A549 (cell line): ENCODE measurements around the gene LMO1. TPM values are rescaled to one million over a fixed set of nuclear protein-coding genes. Genes with fewer than 3 reads are reported as not detected.

ENCODE experiments used
- ATAC-seq, 2 experiments: fragments of 200-7000 bp in 1 of 2; fragments of >200 bp in 1 of 2; cut with Nextera tagmentation in 1 of 2; cut with Tn5 transposase in 1 of 2; 3 replicates each; pipeline versions ENCODE4 v1.8.0 to v1.9.1; 2018 to 2020; ENCODE audit warnings: mild to moderate bottlenecking in 1 of 2, moderate library complexity in 1 of 2
- CTCF ChIA-PET: fragments of 300-600 bp; sonication (Branson Sonifier 250); formaldehyde crosslinking; extraction: SDS; loops from one replicate; lab custom pipeline; 2021; ENCODE audit warnings: antibody characterized with exemption, inconsistent platforms; lab: Yijun Ruan, JAX
- POLR2A ChIA-PET: fragments of 350-600 bp; formaldehyde crosslinking; extraction: SDS; loops from one replicate; lab custom pipeline; 2021; ENCODE audit warnings: antibody characterized with exemption, inconsistent platforms; lab: Yijun Ruan, JAX
- DNase-seq, 2 experiments: peaks; one replicate each; pipeline versions ENCODE4 v3.0.0 to v3.0.0-alpha.2; 2011 to 2016; ENCODE audit warnings: low read depth in 1 of 2, low spot score in 1 of 2
- FAIRE-seq: peaks from 2 replicates; lab custom pipeline; 2011; peaks lifted over from hg19 to GRCh38; lab: Jason Lieb, UNC
- H3K27ac ChIP-seq, 2 experiments: fragments of >200 bp; sonication (Bioruptor Twin); formaldehyde crosslinking; 3 replicates each; pipeline ENCODE4 v1.5.1; 2016 to 2017
- H3K4me1 ChIP-seq: fragments of >200 bp; sonication (Bioruptor Twin); formaldehyde crosslinking; 3 replicates; pipeline ENCODE4 v1.6.1; 2016
- H3K4me2 ChIP-seq: fragments of >200 bp; sonication (Bioruptor Twin); formaldehyde crosslinking; 3 replicates; pipeline ENCODE4 v1.6.1; 2016
- H3K4me3 ChIP-seq: fragments of >200 bp; sonication (Bioruptor Twin); formaldehyde crosslinking; 3 replicates; pipeline ENCODE4 v1.5.1; 2016
- H3K9me3 ChIP-seq: fragments of >200 bp; sonication (Bioruptor Twin); formaldehyde crosslinking; 3 replicates; pipeline ENCODE4 v1.6.1; 2016
- BCL3 ChIP-seq: fragments of >200 bp; sonication (Bioruptor Twin); formaldehyde crosslinking; IDR thresholded peaks from 3 replicates; pipeline ENCODE4 v1.6.1; 2016
- BHLHE40 ChIP-seq: IDR thresholded peaks from 2 replicates; pipeline ENCODE4 v1.6.1; 2012; ENCODE audit warnings: low read depth, low read length, inconsistent platforms
- CBX8 ChIP-seq: fragments of 200-600 bp; sonication (generic); IDR thresholded peaks from 2 replicates; pipeline ENCODE4 v1.6.1; 2016
- CHD2 ChIP-seq: fragments of 150-350 bp; IDR thresholded peaks from 2 replicates; pipeline ENCODE4 v1.6.1; 2014; ENCODE audit warnings: low read length; ENCODE audit not compliant: partially characterized antibody
- CTCF ChIP-seq: fragments of >200 bp; sonication (Bioruptor Twin); formaldehyde crosslinking; IDR thresholded peaks from 3 replicates; pipeline ENCODE4 v1.5.1; 2016
- HOXA7 ChIP-seq: fragments of 250-450 bp; sonication (Bioruptor Pico); IDR thresholded peaks from 2 replicates; pipeline ENCODE4 v1.5.0; 2020; ENCODE audit warnings: mild to moderate bottlenecking, moderate library complexity
- MAZ ChIP-seq: fragments of 150-350 bp; IDR thresholded peaks from 2 replicates; pipeline ENCODE4 v1.6.1; 2014; ENCODE audit warnings: antibody characterized with exemption, low read depth, low read length, borderline replicate concordance
- MYC ChIP-seq: IDR thresholded peaks from 2 replicates; pipeline ENCODE4 v1.6.1; 2012; ENCODE audit warnings: mild to moderate bottlenecking, inconsistent platforms, low read length, improper control_type of control experiment, borderline replicate concordance
- NFE2L2 ChIP-seq: fragments of 150-350 bp; conservative IDR thresholded peaks from 2 replicates; pipeline ENCODE4 v1.6.1; 2014; ENCODE audit warnings: low read length
- NR3C1 ChIP-seq: fragments of >200 bp; sonication (Bioruptor Twin); formaldehyde crosslinking; IDR thresholded peaks from 3 replicates; pipeline ENCODE4 v1.6.1; 2017
- RAD21 ChIP-seq, 2 experiments: fragments of >200 bp in 1 of 2; sonication (Bioruptor Twin) in 1 of 2; formaldehyde crosslinking in 1 of 2; IDR thresholded peaks in 1 of 2; conservative IDR thresholded peaks in 1 of 2; 2 replicates in 1 of 2; 3 replicates in 1 of 2; pipeline ENCODE4 v1.6.1; 2012 to 2018; ENCODE audit warnings: inconsistent platforms in 1 of 2
- RARB ChIP-seq: fragments of 250-450 bp; sonication (Bioruptor Pico); IDR thresholded peaks from 2 replicates; pipeline ENCODE4 v1.8.0; 2021; ENCODE audit warnings: mild to moderate bottlenecking, moderate library complexity
- RCOR1 ChIP-seq: fragments of 150-350 bp; IDR thresholded peaks from 2 replicates; pipeline ENCODE4 v1.6.1; 2014; ENCODE audit warnings: antibody characterized with exemption, low read length, low read depth
- RFX5 ChIP-seq: fragments of 450-650 bp; IDR thresholded peaks from 2 replicates; pipeline ENCODE4 v1.7.1; 2014; ENCODE audit warnings: antibody characterized with exemption, mild to moderate bottlenecking, moderate library complexity
- SREBF2 ChIP-seq: fragments of 450-650 bp; IDR thresholded peaks from 2 replicates; pipeline ENCODE4 v1.6.1; 2014; ENCODE audit warnings: mild to moderate bottlenecking, moderate library complexity
- TFCP2L1 ChIP-seq: fragments of 250-450 bp; sonication (Bioruptor Pico); IDR thresholded peaks from 2 replicates; pipeline ENCODE4 v1.5.0; 2021; ENCODE audit warnings: mild to moderate bottlenecking
- ZC3H11A ChIP-seq: fragments of 450-650 bp; IDR thresholded peaks from 2 replicates; pipeline ENCODE4 v1.6.1; 2014; ENCODE audit warnings: antibody characterized with exemption, mild to moderate bottlenecking
- WGBS: methylation state at CpG from one replicate; pipeline ENCODE4 v1.1.6; 2017; ENCODE audit errors: missing lambda C conversion rate; 5-methylcytosine and 5-hydroxymethylcytosine counted together
- polyA plus RNA-seq, 4 experiments: library from polyadenylated mRNA; depleted of rRNA in 3 of 4; stranded (reverse); fragments of >200 nt; fragmentation: RNase III in 1 of 4; extraction: RNeasy Plus Mini Kit Qiagen cat#74134 plus additional on column Dnase treatment in 1 of 4; gene quantifications; 2 replicates in 3 of 4; 3 replicates in 1 of 4; pipeline ENCODE4 v1.2.3, GENCODE V29; 2011 to 2017

The LMO1 gene
- polyA plus RNA-seq, 2 of the 4 experiments (the other 2 are of a cell fraction), result 0.18 to 2.7 TPM

DNA sequence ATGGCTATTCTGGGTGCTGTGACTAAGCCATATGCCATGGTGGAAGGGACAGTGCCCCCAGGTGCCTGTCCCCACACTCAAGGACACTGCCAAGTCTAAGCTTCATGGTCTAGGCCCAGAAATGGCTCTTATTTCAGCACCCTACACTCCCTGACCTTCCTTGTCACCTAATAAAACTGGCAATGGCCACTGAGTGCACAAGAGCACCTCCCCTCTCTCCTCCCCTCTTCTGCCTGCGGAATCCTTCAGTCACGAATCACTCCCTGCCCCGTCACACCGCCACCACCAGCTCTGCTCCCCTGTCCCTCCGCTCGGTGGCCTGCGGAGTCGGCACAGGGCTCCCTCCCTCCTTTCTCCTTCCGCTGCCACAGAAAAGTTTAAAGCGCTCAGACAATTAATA is 19.0 kb upstream of the LMO1 start:
- FAIRE-seq, result no peak

GRCh38 chr11:8281266-8281665 is 17.6 kb upstream of the LMO1 start:
- H3K4me3 ChIP-seq, result no peak overlapping the region

More for the DNA sequence above, 19.0 kb upstream of the LMO1 start:
- Histone ChIP-seq H3K4me3 (no peak overlapping the region), H3K4me2 (no peak overlapping the region), H3K4me1 (no peaks in the 10 kb centered on the region), H3K9me3 (no peaks in the 10 kb centered on the region), H3K27ac (no peak overlapping the region)
- WGBS, result 68% methylated on average over 10 of the region's 10 CpGs
- POLR2A ChIA-PET, result no interaction called here
- no peak for DNase-seq
- no peak for TF ChIP-seq SREBF2
- no peak for TF ChIP-seq RARB (CRISPR knock-in tag)
- no peak for TF ChIP-seq CTCF
- no peak for TF ChIP-seq RFX5
- no peak for TF ChIP-seq ZC3H11A
- TF ChIP-seq, all 56 proteins: peak for 0
- CTCF ChIA-PET, result interaction anchor here (1.2 kb wide), 1 partner anchor 63 kb away, joined by 4 read pairs; no protein-coding TSS in a partner anchor
- ATAC-seq, result no peak

GRCh38 chr11:8277691-8278090 is 14.0 kb upstream of the LMO1 start:
- Histone ChIP-seq H3K4me3 (no peak overlapping the region), H3K4me2 (no peak overlapping the region), H3K9me3 (peaks cover 5% of the 10 kb centered on the region), H3K27ac (no peak overlapping the region), H3K4me1 (peaks cover 5% of the 10 kb centered on the region; the same call in 2 of the 3 replicates)
- FAIRE-seq (no peak), DNase-seq (no peak), ATAC-seq (no peak)
- POLR2A ChIA-PET, result no interaction called here
- WGBS, result 50% methylated on average over 2 of the region's 7 CpGs
- no peak for TF ChIP-seq CBX8
- TF ChIP-seq RAD21 (conservative IDR thresholded peaks at IDR 0.05 in 1 of 2, IDR thresholded peaks at IDR 0.05 in 1 of 2), result no peak
- TF ChIP-seq NFE2L2, result no peak
- TF ChIP-seq BCL3, result no peak
- TF ChIP-seq RFX5, result no peak
- CTCF ChIA-PET, result interaction anchor here (0.5 to 4.1 kb wide), 7 partner anchors 13 to 85 kb away, joined by 3 to 34 read pairs (median 3); partner anchors contain the start of gene LMO1

More at GRCh38 chr11:8281266-8281665, 17.6 kb upstream of the LMO1 start:
- 55% methylated on average over 2 of the region's 2 CpGs for WGBS
- ChIA-PET CTCF (no interaction called here), POLR2A (no interaction called here)
- DNase-seq (no peak), ATAC-seq (no peak), FAIRE-seq (no peak)
- TF ChIP-seq MAZ (no peak), RCOR1 (no peak), BHLHE40 (no peak), HOXA7 (CRISPR knock-in tag) (no peak), MYC (no peak)
- Histone ChIP-seq H3K9me3 (no peaks in the 10 kb centered on the region), H3K4me1 (no peaks in the 10 kb centered on the region), H3K4me2 (no peak overlapping the region), H3K27ac (no peak overlapping the region)

DNA sequence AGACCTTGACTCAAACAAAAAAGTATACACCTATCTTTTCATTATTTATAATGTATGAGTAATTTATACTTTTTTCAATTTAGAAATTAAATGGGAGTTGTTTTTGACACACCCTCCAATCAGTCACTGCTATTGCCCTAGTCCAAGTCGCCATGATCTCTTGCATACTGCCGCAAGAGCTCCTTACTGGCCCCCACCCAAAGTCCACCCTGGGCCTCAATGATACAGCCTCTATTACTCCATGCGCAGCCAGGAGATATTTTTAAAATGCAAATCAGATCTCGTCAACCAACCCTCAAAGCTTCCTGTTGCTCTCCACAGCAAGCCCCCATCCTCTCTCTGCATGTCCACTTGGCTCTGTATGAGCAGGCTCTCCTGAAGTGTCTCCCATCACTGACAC is 12.8 kb upstream of the LMO1 start:
- Histone ChIP-seq H3K27ac (no peak overlapping the region), H3K4me1 (peaks cover 6% of the 10 kb centered on the region; the same call in 2 of the 3 replicates), H3K9me3 (peaks cover 5% of the 10 kb centered on the region), H3K4me3 (no peak overlapping the region), H3K4me2 (no peak overlapping the region)
- FAIRE-seq, result no peak
- no peak for DNase-seq
- CTCF ChIA-PET, result interaction anchor here (1.0 to 4.1 kb wide), 4 partner anchors 13 to 270 kb away, joined by 3 to 34 read pairs (median 3); partner anchors contain the start of gene LMO1
- WGBS, result 89% methylated on average over 4 of the region's 4 CpGs
- POLR2A ChIA-PET, result no interaction called here
- no peak for TF ChIP-seq TFCP2L1 (CRISPR knock-in tag)
- TF ChIP-seq RARB (CRISPR knock-in tag), result no peak
- TF ChIP-seq BHLHE40, result no peak
- no peak for TF ChIP-seq NR3C1
- TF ChIP-seq CHD2, result no peak
- ATAC-seq, result no peak
